SK-N-SH (cell line): ENCODE measurements around the gene CHST13. TPM values are rescaled to one million over a fixed set of nuclear protein-coding genes. Genes with fewer than 3 reads are reported as not detected.
"Not testable (repeated sequence)": the region's sequence is repeated elsewhere in the genome, so short reads cannot be mapped to it uniquely, and the experiment has no call there.

Experiments
- CTCF ChIA-PET: fragments of 300-600, 350-600 bp; formaldehyde crosslinking; extraction: SDS; loops from one replicate; lab custom pipeline; 2021; lab: Yijun Ruan, JAX
- POLR2A ChIA-PET: fragments of 350-600 bp; sonication (Branson Sonifier 250); formaldehyde crosslinking; extraction: SDS; loops from one replicate; lab custom pipeline; 2020; ENCODE audit warnings: antibody characterized with exemption, inconsistent platforms; lab: Yijun Ruan, JAX
- DNase-seq: peaks from one replicate; pipeline ENCODE4 v3.0.0; 2012
- H2AFZ ChIP-seq: fragments of 200-600 bp; sonication (generic); 2 replicates; pipeline ENCODE4 v1.8.1; 2016; ENCODE audit warnings: antibody characterized with exemption, mild to moderate bottlenecking, low read depth
- H3F3A ChIP-seq: fragments of 200-600 bp; sonication (generic); replicated peaks from 2 replicates; pipeline ENCODE3; 2016; ENCODE audit warnings: antibody characterized with exemption, mild to moderate bottlenecking; ENCODE audit not compliant: insufficient read depth
- H3K27ac ChIP-seq, 2 experiments: fragments of 200-500 bp in 1 of 2; fragments of 200-600 bp in 1 of 2; sonication (Bioruptor generic) in 1 of 2; sonication (generic), shearing (Covaris generic) in 1 of 2; 2 replicates each; pipeline versions ENCODE4 v1.5.1 to v1.6.1; 2014 to 2016; ENCODE audit warnings: low read depth in 2 of 2, inconsistent platforms in 1 of 2, low read length in 1 of 2, mild to moderate bottlenecking in 1 of 2, mixed read lengths in 1 of 2
- H3K27me3 ChIP-seq: fragments of 200-600 bp; sonication (generic), shearing (Covaris generic); 2 replicates; pipeline ENCODE4 v1.6.1; 2016; ENCODE audit warnings: mixed run types; ENCODE audit not compliant: insufficient read depth
- H3K36me3 ChIP-seq, 2 experiments: fragments of 200-500 bp in 1 of 2; fragments of 200-600 bp in 1 of 2; sonication (Bioruptor generic) in 1 of 2; sonication (generic) in 1 of 2; replicated peaks in 1 of 2; 2 replicates each; pipeline versions ENCODE3 to v1.5.1; 2014 to 2016; ENCODE audit warnings: low read length in 1 of 2, mild to moderate bottlenecking in 1 of 2; ENCODE audit not compliant: insufficient read depth in 2 of 2, control insufficient read depth in 1 of 2
- H3K4me1 ChIP-seq, 2 experiments: fragments of 200-500 bp in 1 of 2; fragments of 200-600 bp in 1 of 2; sonication (Bioruptor generic) in 1 of 2; sonication (generic), shearing (Covaris generic) in 1 of 2; 2 replicates each; pipeline versions ENCODE4 v1.5.1 to v1.6.1; 2014 to 2016; ENCODE audit warnings: low read depth in 1 of 2, low read length in 1 of 2, mixed run types in 1 of 2; ENCODE audit not compliant: insufficient read depth in 2 of 2, control insufficient read depth in 1 of 2
- H3K4me2 ChIP-seq: fragments of 200-600 bp; sonication (generic), shearing (Covaris generic); 2 replicates; pipeline ENCODE4 v1.6.1; 2017; ENCODE audit warnings: mixed run types
- H3K4me3 ChIP-seq, 2 experiments: fragments of 200-500 bp in 1 of 2; fragments of 200-600 bp in 1 of 2; sonication (Bioruptor generic) in 1 of 2; sonication (generic), shearing (Covaris generic) in 1 of 2; 2 replicates each; pipeline versions ENCODE4 v1.5.1 to v1.8.1; 2014 to 2016; ENCODE audit warnings: low read depth in 2 of 2, inconsistent platforms in 1 of 2, low read length in 1 of 2, mild to moderate bottlenecking in 1 of 2, mixed read lengths in 1 of 2, moderate library complexity in 1 of 2
- H3K79me2 ChIP-seq: fragments of 200-600 bp; sonication (generic); 2 replicates; pipeline ENCODE4 v1.8.1; 2017; ENCODE audit warnings: mild to moderate bottlenecking; ENCODE audit not compliant: insufficient read depth
- H3K9ac ChIP-seq: fragments of 200-600 bp; sonication (generic); 2 replicates; pipeline ENCODE4 v1.6.1; 2017; ENCODE audit warnings: mixed run types
- H3K9me2 ChIP-seq: fragments of 200-600 bp; sonication (generic); 2 replicates; pipeline ENCODE4 v1.6.1; 2017; ENCODE audit warnings: mixed run types
- H3K9me3 ChIP-seq: fragments of 200-600 bp; sonication (generic); 2 replicates; pipeline ENCODE4 v1.6.1; 2017; ENCODE audit warnings: mixed run types, mild to moderate bottlenecking, moderate library complexity
- H4K20me1 ChIP-seq: fragments of 200-600 bp; sonication (generic); 2 replicates; pipeline ENCODE4 v1.6.1; 2017; ENCODE audit warnings: mild to moderate bottlenecking, mixed run types; ENCODE audit not compliant: insufficient read depth
- CHD2 ChIP-seq: fragments of 150-350 bp; IDR thresholded peaks from 2 replicates; pipeline ENCODE4 v1.6.1; 2018; ENCODE audit warnings: low read length; ENCODE audit not compliant: partially characterized antibody
- FOXJ3 ChIP-seq: sonication (generic); formaldehyde crosslinking; IDR thresholded peaks from 2 replicates; pipeline ENCODE4 v1.5.1; 2020; ENCODE audit warnings: mild to moderate bottlenecking, missing genetic modification reagents
- GATA2 ChIP-seq: sonication (generic); formaldehyde crosslinking; IDR thresholded peaks from 2 replicates; pipeline ENCODE4 v1.5.0; 2020; ENCODE audit warnings: mild to moderate bottlenecking, missing genetic modification reagents
- MXI1 ChIP-seq: IDR thresholded peaks from 2 replicates; pipeline ENCODE4 v1.6.1; 2012; ENCODE audit warnings: mild to moderate bottlenecking, low read depth, low read length, improper control_type of control experiment
- RCOR1 ChIP-seq: fragments of 150-350 bp; IDR thresholded peaks from 2 replicates; pipeline ENCODE4 v1.6.1; 2017; ENCODE audit warnings: antibody characterized with exemption, low read length
- RFX5 ChIP-seq: IDR thresholded peaks from 2 replicates; pipeline ENCODE4 v1.6.1; 2012; ENCODE audit warnings: mild to moderate bottlenecking, improper control_type of control experiment, low read length
- TAF1 ChIP-seq: IDR thresholded peaks from 2 replicates; pipeline ENCODE4 v1.6.1; 2012; ENCODE audit warnings: low read depth, mild to moderate bottlenecking, low read length, moderate library complexity, borderline replicate concordance
- TEAD4 ChIP-seq: IDR thresholded peaks from 2 replicates; pipeline ENCODE4 v1.4.0; 2012; ENCODE audit warnings: mild to moderate bottlenecking, borderline replicate concordance; ENCODE audit not compliant: insufficient read depth
- WGBS: methylation state at CpG from one replicate; pipeline ENCODE4 v1.1.6; 2017; ENCODE audit warnings: low lambda C conversion rate; 5-methylcytosine and 5-hydroxymethylcytosine counted together
- polyA plus RNA-seq, 3 experiments: library from polyadenylated mRNA; depleted of rRNA; stranded (reverse); fragments of >200 nt; gene quantifications; 2 replicates each; pipeline ENCODE4 v1.2.3, GENCODE V29; 2012
- TF ChIP-seq, protein P1 (sequence below): fragments of 200-600 bp; sonication (generic); IDR thresholded peaks from 2 replicates; pipeline ENCODE4 v1.6.1; 2017; ENCODE audit warnings: antibody characterized with exemption, mild to moderate bottlenecking, moderate library complexity

Gene CHST13
- polyA plus RNA-seq, 1 of the 3 experiments (the other 2 are of a cell fraction) = 0.41 TPM

DNA sequence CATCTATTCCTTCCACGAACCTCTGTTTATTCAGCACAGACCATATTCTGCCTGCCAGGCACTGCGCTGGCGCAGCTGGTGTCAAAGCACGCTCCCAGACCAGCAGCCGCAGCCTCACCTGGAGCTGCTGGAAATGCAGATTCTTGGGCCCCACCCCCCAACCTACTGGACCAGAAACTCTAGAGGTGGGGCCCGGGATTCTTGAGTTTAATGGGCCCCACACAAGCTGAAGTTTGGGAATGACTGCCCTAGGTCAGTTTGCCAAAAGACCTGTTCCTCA, 7.0 kb downstream of the CHST13 start:
- 70% methylated on average over 6 of the region's 6 CpGs for WGBS
- H3K9ac ChIP-seq = no peak overlapping the region
- ChIA-PET POLR2A (no interaction called here), CTCF (interaction anchor here (0.7 to 2.0 kb wide), 5 partner anchors 8 to 148 kb away, joined by 3 to 9 read pairs (median 4); no protein-coding TSS in a partner anchor)
- TF ChIP-seq CHD2 (no peak), FOXJ3 (CRISPR knock-in tag) (no peak), TEAD4 (no peak), RCOR1 (no peak), GATA2 (CRISPR knock-in tag) (no peak), TAF1 (no peak)
- TF ChIP-seq, protein P1, sequence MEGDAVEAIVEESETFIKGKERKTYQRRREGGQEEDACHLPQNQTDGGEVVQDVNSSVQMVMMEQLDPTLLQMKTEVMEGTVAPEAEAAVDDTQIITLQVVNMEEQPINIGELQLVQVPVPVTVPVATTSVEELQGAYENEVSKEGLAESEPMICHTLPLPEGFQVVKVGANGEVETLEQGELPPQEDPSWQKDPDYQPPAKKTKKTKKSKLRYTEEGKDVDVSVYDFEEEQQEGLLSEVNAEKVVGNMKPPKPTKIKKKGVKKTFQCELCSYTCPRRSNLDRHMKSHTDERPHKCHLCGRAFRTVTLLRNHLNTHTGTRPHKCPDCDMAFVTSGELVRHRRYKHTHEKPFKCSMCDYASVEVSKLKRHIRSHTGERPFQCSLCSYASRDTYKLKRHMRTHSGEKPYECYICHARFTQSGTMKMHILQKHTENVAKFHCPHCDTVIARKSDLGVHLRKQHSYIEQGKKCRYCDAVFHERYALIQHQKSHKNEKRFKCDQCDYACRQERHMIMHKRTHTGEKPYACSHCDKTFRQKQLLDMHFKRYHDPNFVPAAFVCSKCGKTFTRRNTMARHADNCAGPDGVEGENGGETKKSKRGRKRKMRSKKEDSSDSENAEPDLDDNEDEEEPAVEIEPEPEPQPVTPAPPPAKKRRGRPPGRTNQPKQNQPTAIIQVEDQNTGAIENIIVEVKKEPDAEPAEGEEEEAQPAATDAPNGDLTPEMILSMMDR = no peak
- H3K4me1 ChIP-seq = peaks cover 0 to 27% of the 10 kb centered on the region in 2 experiments; a peak in 1 of 4 replicates
- no peak overlapping the region for H2AFZ ChIP-seq
- no peak for DNase-seq
- H3K4me3 ChIP-seq = no peak overlapping the region
- no peaks in the 10 kb centered on the region for H3K9me2 ChIP-seq
- H3K36me3 ChIP-seq = no peaks in the 10 kb centered on the region
- H3K9me3 ChIP-seq = no peaks in the 10 kb centered on the region
- H3F3A ChIP-seq = no peaks in the 10 kb centered on the region
- H3K27ac ChIP-seq = no peak overlapping the region
- H3K79me2 ChIP-seq = no peaks in the 10 kb centered on the region
- H3K4me2 ChIP-seq = no peak overlapping the region
- H4K20me1 ChIP-seq = no peaks in the 10 kb centered on the region
- peaks cover 16% of the 10 kb centered on the region; the same call in 1 of the 2 replicates for H3K27me3 ChIP-seq

DNA sequence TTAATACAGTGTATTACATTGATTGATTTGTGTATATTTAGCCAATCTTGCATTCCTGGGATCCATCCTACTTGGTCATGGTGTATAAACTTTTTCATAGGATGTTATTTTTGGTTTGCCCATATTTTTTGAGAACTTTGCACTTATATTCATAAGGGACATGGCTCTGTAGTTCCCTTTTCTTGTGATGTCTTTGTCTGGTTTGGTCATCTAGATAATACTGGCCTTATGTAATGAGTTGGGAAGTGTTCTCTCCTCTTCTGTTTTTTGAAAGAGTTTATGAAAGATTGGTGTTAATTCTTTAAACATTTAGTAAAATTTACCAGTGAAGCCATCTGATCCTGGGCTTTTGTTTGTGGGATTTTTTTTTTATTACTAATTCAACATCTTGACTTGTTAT, 9.6 kb downstream of the CHST13 start:
- Histone ChIP-seq H3K4me2 (no peak overlapping the region), H3F3A (no peaks in the 10 kb centered on the region), H3K4me3 (no peak overlapping the region), H2AFZ (no peak overlapping the region), H3K27me3 (peaks cover 16% of the 10 kb centered on the region; the same call in 1 of the 2 replicates), H3K9me3 (no peaks in the 10 kb centered on the region), H4K20me1 (no peaks in the 10 kb centered on the region), H3K79me2 (no peaks in the 10 kb centered on the region), H3K9me2 (no peaks in the 10 kb centered on the region), H3K4me1 (peaks cover 0 to 26% of the 10 kb centered on the region in 2 experiments; a peak in 1 of 4 replicates), H3K9ac (no peak overlapping the region), H3K36me3 (no peaks in the 10 kb centered on the region), H3K27ac (no peak overlapping the region)
- ChIA-PET POLR2A (no interaction called here), CTCF (interaction anchor here (1.3 to 1.6 kb wide), 2 partner anchors 11 to 14 kb away, joined by 3 to 5 read pairs; no protein-coding TSS in a partner anchor)
- no peak for TF ChIP-seq RFX5
- no peak for TF ChIP-seq MXI1
- TF ChIP-seq RCOR1 = no peak
- TF ChIP-seq, protein P1 = no peak
- no peak for DNase-seq

GRCh38 chr3:126534716-126535115, 10.8 kb downstream of the CHST13 start:
- not testable (repeated sequence) for H3K9me3 ChIP-seq, H3F3A ChIP-seq, H3K4me2 ChIP-seq, H2AFZ ChIP-seq, H3K4me3 ChIP-seq, DNase-seq, H3K27ac ChIP-seq, H3K36me3 ChIP-seq, H3K9ac ChIP-seq, H4K20me1 ChIP-seq, H3K9me2 ChIP-seq, H3K79me2 ChIP-seq
- CTCF ChIA-PET = interaction anchor here (0.6 kb wide), 1 partner anchor 20 kb away, joined by 3 read pairs; no protein-coding TSS in a partner anchor
- peaks cover 16% of the 10 kb centered on the region; the same call in 1 of the 2 replicates for H3K27me3 ChIP-seq
- POLR2A ChIA-PET = interaction anchor here (0.7 kb wide), 1 partner anchor 908 kb away, joined by 3 read pairs; no protein-coding TSS in a partner anchor
- H3K4me1 ChIP-seq = peaks cover 0 to 17% of the 10 kb centered on the region in 2 experiments; a peak in 1 of 4 replicates
- WGBS = 37% methylated on average over 2 of the region's 7 CpGs
